Hepatocyte (in vitro differentiated cells): ENCODE results near the gene PALD1. TPM values are rescaled to one million over a fixed set of nuclear protein-coding genes. Genes with fewer than 3 reads are reported as not detected.

Experiments used
- DNase-seq: peaks from one replicate; pipeline ENCODE4 v3.0.0-alpha.2; 2016; ENCODE audit warnings: low spot score
- H2AFZ ChIP-seq: fragments of 200-600 bp; sonication (generic); 2 replicates; pipeline ENCODE4 v1.6.0; 2016; ENCODE audit warnings: antibody characterized with exemption, mild to moderate bottlenecking
- H3K27ac ChIP-seq: fragments of 200-600 bp; sonication (generic); 2 replicates; pipeline ENCODE4 v1.5.1; 2016; ENCODE audit warnings: mild to moderate bottlenecking
- H3K27me3 ChIP-seq: fragments of 200-600 bp; sonication (generic); 2 replicates; pipeline ENCODE4 v1.6.1; 2016
- H3K36me3 ChIP-seq: fragments of 200-600 bp; sonication (generic); replicated peaks from 2 replicates; pipeline ENCODE4 v1.5.1; 2016; ENCODE audit warnings: low read depth; ENCODE audit not compliant: insufficient read depth
- H3K4me1 ChIP-seq: fragments of 200-600 bp; sonication (generic); 2 replicates; pipeline ENCODE4 v1.5.1; 2016; ENCODE audit warnings: mild to moderate bottlenecking, moderate library complexity; ENCODE audit not compliant: insufficient read depth
- H3K4me2 ChIP-seq: fragments of 200-600 bp; sonication (generic); 2 replicates; pipeline ENCODE4 v1.6.0; 2016
- H3K4me3 ChIP-seq: fragments of 200-600 bp; sonication (generic); 2 replicates; pipeline ENCODE4 v1.5.1; 2016; ENCODE audit warnings: mild to moderate bottlenecking
- H3K79me2 ChIP-seq: fragments of 200-600 bp; sonication (generic); 2 replicates; pipeline ENCODE4 v1.6.0; 2017; ENCODE audit warnings: mild to moderate bottlenecking
- H3K9me2 ChIP-seq: fragments of 200-600 bp; sonication (generic); replicated peaks from 2 replicates; pipeline ENCODE4 v1.6.0; 2017; ENCODE audit warnings: mild to moderate bottlenecking; ENCODE audit not compliant: insufficient read depth
- H3K9me3 ChIP-seq: fragments of 200-600 bp; sonication (generic); 2 replicates; pipeline ENCODE4 v1.5.1; 2016; ENCODE audit warnings: low read depth, mild to moderate bottlenecking
- H4K20me1 ChIP-seq: fragments of 200-600 bp; sonication (generic); 2 replicates; pipeline ENCODE4 v1.6.0; 2016; ENCODE audit warnings: mild to moderate bottlenecking; ENCODE audit not compliant: insufficient read depth, poor library complexity, severe bottlenecking
- EZH2 ChIP-seq: fragments of 200-600 bp; sonication (generic); IDR thresholded peaks from 2 replicates; pipeline ENCODE4 v1.6.1; 2016; ENCODE audit warnings: antibody characterized with exemption, mild to moderate bottlenecking, borderline replicate concordance
- EZH2phosphoT487 ChIP-seq: fragments of 200-600 bp; sonication (generic); IDR thresholded peaks from one replicate; pipeline ENCODE4 v1.6.1; 2018; ENCODE audit warnings: antibody characterized with exemption, mild to moderate bottlenecking, low read depth, moderate library complexity; ENCODE audit not compliant: unreplicated experiment, severe bottlenecking
- WGBS: methylation state at CpG from one replicate; pipeline ENCODE4 v1.1.6; 2016; ENCODE audit warnings: low lambda C conversion rate; ENCODE audit errors: missing lambda C conversion rate; 5-methylcytosine and 5-hydroxymethylcytosine counted together
- polyA plus RNA-seq: library from polyadenylated mRNA; unstranded; fragments of >200 nt; fragmentation: Nextera tagmentation; extraction: Ambion mirVana; gene quantifications from 2 replicates; pipeline ENCODE4 v1.2.1, GENCODE V29; 2016
- total RNA-seq: library from RNA; depleted of rRNA; stranded (reverse); fragments of >200 nt; gene quantifications from 2 replicates; pipeline ENCODE4 v1.2.3, GENCODE V29; 2014
- TF ChIP-seq, protein P1 (sequence below): fragments of 200-600 bp; sonication (generic); IDR thresholded peaks from 2 replicates; pipeline ENCODE4 v1.5.1; 2016; ENCODE audit warnings: antibody characterized with exemption, mild to moderate bottlenecking; ENCODE audit not compliant: poor library complexity

The PALD1 gene
- total and polyA plus RNA-seq, 2 experiments from 2014 or later: 1.3 to 2.2 TPM

- Histone ChIP-seq H3K4me3 (no peak overlapping the region), H3K27me3 (no peaks in the 10 kb centered on the region), H3K36me3 (no peaks in the 10 kb centered on the region), H3K9me3 (no peaks in the 10 kb centered on the region), H3K9me2 (no peaks in the 10 kb centered on the region), H3K27ac (no peak overlapping the region), H2AFZ (no peak overlapping the region), H3K4me2 (no peak overlapping the region), H4K20me1 (no peaks in the 10 kb centered on the region), H3K4me1 (no peaks in the 10 kb centered on the region), H3K79me2 (no peaks in the 10 kb centered on the region)
- TF ChIP-seq EZH2: no peak
- TF ChIP-seq, protein P1, sequence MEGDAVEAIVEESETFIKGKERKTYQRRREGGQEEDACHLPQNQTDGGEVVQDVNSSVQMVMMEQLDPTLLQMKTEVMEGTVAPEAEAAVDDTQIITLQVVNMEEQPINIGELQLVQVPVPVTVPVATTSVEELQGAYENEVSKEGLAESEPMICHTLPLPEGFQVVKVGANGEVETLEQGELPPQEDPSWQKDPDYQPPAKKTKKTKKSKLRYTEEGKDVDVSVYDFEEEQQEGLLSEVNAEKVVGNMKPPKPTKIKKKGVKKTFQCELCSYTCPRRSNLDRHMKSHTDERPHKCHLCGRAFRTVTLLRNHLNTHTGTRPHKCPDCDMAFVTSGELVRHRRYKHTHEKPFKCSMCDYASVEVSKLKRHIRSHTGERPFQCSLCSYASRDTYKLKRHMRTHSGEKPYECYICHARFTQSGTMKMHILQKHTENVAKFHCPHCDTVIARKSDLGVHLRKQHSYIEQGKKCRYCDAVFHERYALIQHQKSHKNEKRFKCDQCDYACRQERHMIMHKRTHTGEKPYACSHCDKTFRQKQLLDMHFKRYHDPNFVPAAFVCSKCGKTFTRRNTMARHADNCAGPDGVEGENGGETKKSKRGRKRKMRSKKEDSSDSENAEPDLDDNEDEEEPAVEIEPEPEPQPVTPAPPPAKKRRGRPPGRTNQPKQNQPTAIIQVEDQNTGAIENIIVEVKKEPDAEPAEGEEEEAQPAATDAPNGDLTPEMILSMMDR: no peak
- no peak for TF ChIP-seq EZH2phosphoT487
- 94% methylated on average over 5 of the region's 5 CpGs for WGBS
- no peak for DNase-seq
Measured at GRCh38 chr10:70535451-70535850, 56.9 kb downstream of the PALD1 start.

DNA sequence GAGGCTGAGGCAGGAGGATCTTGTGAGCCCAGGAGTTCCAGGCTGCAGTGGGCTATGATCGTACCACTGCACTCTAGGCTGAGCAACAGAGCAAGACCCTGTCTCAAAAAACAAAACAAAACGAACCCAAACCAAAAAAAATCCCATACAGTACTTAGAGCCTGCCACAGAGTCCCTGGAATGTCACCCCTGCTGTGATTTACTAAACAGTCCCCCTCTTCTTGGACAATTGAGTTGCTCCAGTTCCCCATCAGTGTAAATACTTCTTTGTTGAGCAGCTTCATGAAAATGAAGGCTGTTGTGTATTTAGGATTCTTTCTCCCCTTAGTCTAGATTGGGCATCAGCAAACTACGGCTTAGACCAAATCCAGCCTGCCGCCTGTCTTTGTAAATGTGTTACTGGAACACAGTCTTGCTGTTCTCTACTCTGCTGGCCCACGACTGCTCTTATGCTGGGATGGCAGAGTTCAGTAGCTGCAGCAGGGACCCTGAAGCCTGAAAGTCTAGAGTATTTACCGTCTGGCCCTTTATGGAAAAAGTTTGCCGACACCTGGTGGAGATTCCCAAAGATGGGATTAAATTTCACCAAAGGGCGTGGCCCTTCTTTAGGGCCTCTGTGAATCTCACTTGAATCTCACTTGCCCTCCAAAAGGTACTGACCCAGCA, 57.8 kb downstream of the PALD1 start:
- Histone ChIP-seq H3K9me2 (no peaks in the 10 kb centered on the region), H3K4me1 (no peaks in the 10 kb centered on the region), H3K4me2 (no peak overlapping the region), H3K27me3 (no peaks in the 10 kb centered on the region), H2AFZ (no peak overlapping the region), H4K20me1 (no peaks in the 10 kb centered on the region), H3K4me3 (no peak overlapping the region), H3K9me3 (no peaks in the 10 kb centered on the region), H3K36me3 (no peaks in the 10 kb centered on the region), H3K79me2 (no peaks in the 10 kb centered on the region), H3K27ac (no peak overlapping the region)
- no peak for DNase-seq
- TF ChIP-seq, protein P1: peak; percentile 4
- no peak for TF ChIP-seq EZH2
- 48% methylated on average over 8 of the region's 8 CpGs for WGBS

DNA sequence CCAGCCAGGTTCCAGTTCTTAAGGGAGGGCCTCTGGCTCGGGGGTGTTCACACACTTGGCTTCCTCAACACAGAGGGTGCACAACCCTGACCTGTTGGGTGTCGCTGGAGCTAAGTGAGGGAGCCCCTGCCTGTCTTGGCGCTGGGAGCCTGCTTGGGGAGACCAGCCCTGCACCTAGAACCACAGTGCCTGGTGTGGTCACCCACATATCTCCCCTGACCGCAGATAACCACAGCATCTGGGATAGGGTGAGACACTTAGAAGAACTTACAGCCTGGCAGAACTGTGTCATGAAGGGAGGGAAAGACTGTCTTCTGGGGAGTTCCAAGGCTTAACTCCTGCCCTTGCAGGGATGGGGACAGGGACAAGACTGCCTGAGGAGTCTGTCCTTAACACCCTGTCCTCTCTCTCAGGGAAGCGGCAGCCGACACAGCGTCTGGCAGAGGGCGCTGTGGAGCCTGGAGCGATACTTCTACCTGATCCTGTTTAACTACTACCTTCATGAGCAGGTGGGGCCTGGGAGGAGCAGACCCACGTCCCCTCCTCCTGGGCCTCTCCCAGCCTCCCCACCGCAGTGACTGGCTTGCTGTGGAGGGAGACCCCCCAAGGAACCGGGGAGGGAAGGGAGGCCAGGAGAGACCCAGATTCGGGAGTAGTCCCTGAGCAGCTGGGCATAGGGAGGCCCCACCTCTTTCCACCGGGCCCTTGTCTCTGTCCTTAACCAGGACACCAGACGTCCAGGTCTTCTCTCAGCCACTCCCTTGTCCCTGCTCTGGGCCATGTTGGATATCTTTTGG, 59.0 kb downstream of the PALD1 start:
- Histone ChIP-seq H2AFZ (no peak overlapping the region), H3K36me3 (no peaks in the 10 kb centered on the region), H4K20me1 (no peaks in the 10 kb centered on the region), H3K4me1 (no peaks in the 10 kb centered on the region), H3K27ac (no peak overlapping the region), H3K4me3 (no peak overlapping the region), H3K4me2 (no peak overlapping the region), H3K9me2 (no peaks in the 10 kb centered on the region), H3K9me3 (no peaks in the 10 kb centered on the region), H3K27me3 (no peaks in the 10 kb centered on the region), H3K79me2 (no peaks in the 10 kb centered on the region)
- TF ChIP-seq EZH2 (no peak), EZH2phosphoT487 (no peak)
- TF ChIP-seq, protein P1: peak; percentile 41
- DNase-seq: peak; percentile 46
- WGBS: 62% methylated on average over 15 of the region's 15 CpGs
